H9 (cell line): Measurements from ENCODE around the gene FSIP1. TPM values are rescaled to one million over a fixed set of nuclear protein-coding genes. Genes with fewer than 3 reads are reported as not detected.

Source experiments
- DNase-seq: peaks from one replicate; pipeline ENCODE4 v3.0.0-alpha.2; 2017
- H2AFZ ChIP-seq: one replicate; pipeline ENCODE4 v1.6.1; 2013; ENCODE audit warnings: mild to moderate bottlenecking, low read length, control low read depth, moderate library complexity
- H2AK5ac ChIP-seq: 2 replicates; pipeline ENCODE4 v1.6.1; 2013; ENCODE audit warnings: low read length, control low read depth, mixed read lengths; ENCODE audit not compliant: insufficient read length
- H2BK120ac ChIP-seq: one replicate; pipeline ENCODE4 v1.6.1; 2013; ENCODE audit warnings: low read depth, mild to moderate bottlenecking, low read length, control low read depth, inconsistent platforms; ENCODE audit not compliant: poor library complexity, severe bottlenecking
- H2BK12ac ChIP-seq: 2 replicates; pipeline ENCODE4 v1.6.1; 2013; ENCODE audit warnings: low read length, control low read depth, mixed read lengths, low read depth; ENCODE audit not compliant: insufficient read length
- H2BK15ac ChIP-seq: 2 replicates; pipeline ENCODE4 v1.6.1; 2013; ENCODE audit warnings: low read depth, low read length, control low read depth
- H2BK20ac ChIP-seq: one replicate; pipeline ENCODE4 v1.6.1; 2013; ENCODE audit warnings: low read depth, mild to moderate bottlenecking, low read length, control low read depth, inconsistent platforms; ENCODE audit not compliant: poor library complexity, severe bottlenecking
- H2BK5ac ChIP-seq: 2 replicates; pipeline ENCODE4 v1.6.1; 2013; ENCODE audit warnings: low read length, control low read depth, mixed read lengths; ENCODE audit not compliant: insufficient read length
- H3K14ac ChIP-seq: 2 replicates; pipeline ENCODE4 v1.6.1; 2013; ENCODE audit warnings: low read length, control low read depth; ENCODE audit not compliant: insufficient read depth
- H3K18ac ChIP-seq: 2 replicates; pipeline ENCODE4 v1.6.1; 2013; ENCODE audit warnings: low read depth, mild to moderate bottlenecking, mixed read lengths, low read length, control low read depth; ENCODE audit not compliant: insufficient read length
- H3K23ac ChIP-seq: 2 replicates; pipeline ENCODE4 v1.6.1; 2013; ENCODE audit warnings: low read length, control low read depth, mixed read lengths, low read depth; ENCODE audit not compliant: insufficient read length
- H3K23me2 ChIP-seq: 2 replicates; pipeline ENCODE4 v1.6.1; 2013; ENCODE audit warnings: low read depth, mild to moderate bottlenecking, mixed read lengths, low read length, control low read depth; ENCODE audit not compliant: insufficient read length, poor library complexity, severe bottlenecking
- H3K27ac ChIP-seq: 2 replicates; pipeline ENCODE4 v1.5.1; 2013; ENCODE audit warnings: low read length, control low read depth, mixed read lengths, low read depth; ENCODE audit not compliant: insufficient read length
- H3K27me3 ChIP-seq: 2 replicates; pipeline ENCODE4 v1.6.1; 2013; ENCODE audit warnings: low read length, control low read depth, inconsistent platforms; ENCODE audit not compliant: insufficient read depth
- H3K4ac ChIP-seq: 2 replicates; pipeline ENCODE4 v1.6.1; 2013; ENCODE audit warnings: low read depth, mild to moderate bottlenecking, control low read depth, inconsistent platforms, low read length, moderate library complexity
- H3K4me1 ChIP-seq: 2 replicates; pipeline ENCODE4 v1.6.1; 2013; ENCODE audit warnings: low read length, control low read depth, inconsistent platforms; ENCODE audit not compliant: insufficient read depth
- H3K4me2 ChIP-seq: 2 replicates; pipeline ENCODE4 v1.6.1; 2013; ENCODE audit warnings: low read length, control low read depth, mixed read lengths; ENCODE audit not compliant: insufficient read length, insufficient read depth
- H3K56ac ChIP-seq: 2 replicates; pipeline ENCODE4 v1.6.1; 2013; ENCODE audit warnings: low read depth, mild to moderate bottlenecking, mixed read lengths, low read length, control low read depth; ENCODE audit not compliant: insufficient read length
- H3K79me1 ChIP-seq: 2 replicates; pipeline ENCODE4 v1.6.1; 2013; ENCODE audit warnings: low read depth, mild to moderate bottlenecking, moderate library complexity, low read length, control low read depth, inconsistent platforms; ENCODE audit not compliant: insufficient read depth, poor library complexity, severe bottlenecking
- H3K79me2 ChIP-seq: 2 replicates; pipeline ENCODE4 v1.6.1; 2013; ENCODE audit warnings: low read length, control low read depth, inconsistent platforms; ENCODE audit not compliant: insufficient read depth
- H3K9ac ChIP-seq: 2 replicates; pipeline ENCODE4 v1.6.1; 2013; ENCODE audit warnings: low read length, control low read depth, mixed read lengths; ENCODE audit not compliant: insufficient read length; ENCODE audit errors: extremely low read depth
- H3K9me3 ChIP-seq: one replicate; pipeline ENCODE4 v1.6.1; 2013; ENCODE audit warnings: low read depth, low read length, inconsistent platforms; ENCODE audit not compliant: control insufficient read depth
- H3T11ph ChIP-seq: one replicate; pipeline ENCODE4 v1.6.1; 2013; ENCODE audit warnings: mild to moderate bottlenecking, low read length, control low read depth, inconsistent platforms
- H4K20me1 ChIP-seq: one replicate; pipeline ENCODE4 v1.6.1; 2013; ENCODE audit not compliant: control insufficient read depth, insufficient read length, insufficient read depth
- H4K5ac ChIP-seq: 2 replicates; pipeline ENCODE4 v1.6.1; 2013; ENCODE audit warnings: low read depth, mild to moderate bottlenecking, mixed read lengths, low read length, control low read depth; ENCODE audit not compliant: insufficient read length
- H4K8ac ChIP-seq: replicated peaks from 2 replicates; pipeline ENCODE4 v1.6.1; 2013; ENCODE audit warnings: low read length, control low read depth, mixed read lengths, low read depth; ENCODE audit not compliant: insufficient read length
- H4K91ac ChIP-seq: 2 replicates; pipeline ENCODE4 v1.6.1; 2013; ENCODE audit warnings: low read depth, mild to moderate bottlenecking, moderate library complexity, mixed read lengths, low read length, control low read depth; ENCODE audit not compliant: insufficient read length
- H3K27ac Mint-ChIP-seq, 3 experiments: 2 replicates in 2 of 3; 3 replicates in 1 of 3; pipeline ENCODE4 v1.8.0; 2020 to 2021; ENCODE audit warnings: mixed read lengths in 3 of 3, mild to moderate bottlenecking in 1 of 3, moderate library complexity in 1 of 3
- H3K27me3 Mint-ChIP-seq: 2 replicates; pipeline ENCODE4 v1.8.0; 2021; ENCODE audit warnings: low read depth, mild to moderate bottlenecking, moderate library complexity, mixed read lengths
- H3K36me3 Mint-ChIP-seq, 3 experiments: 2 replicates in 2 of 3; 3 replicates in 1 of 3; pipeline ENCODE4 v1.8.0; 2020 to 2021; ENCODE audit warnings: low read depth in 3 of 3, mixed read lengths in 3 of 3; ENCODE audit not compliant: insufficient read depth in 1 of 3
- H3K4me1 Mint-ChIP-seq, 2 experiments: 2 replicates each; pipeline ENCODE4 v1.8.0; 2020; ENCODE audit warnings: mixed read lengths in 2 of 2
- H3K4me3 Mint-ChIP-seq, 2 experiments: 2 replicates in 1 of 2; 3 replicates in 1 of 2; pipeline ENCODE4 v1.8.0; 2020 to 2021; ENCODE audit warnings: mild to moderate bottlenecking in 2 of 2, mixed read lengths in 2 of 2, moderate library complexity in 1 of 2
- H3K9me3 Mint-ChIP-seq, 2 experiments: 2 replicates in 1 of 2; 3 replicates in 1 of 2; pipeline ENCODE4 v1.8.0; 2020; ENCODE audit warnings: mild to moderate bottlenecking in 2 of 2, mixed read lengths in 2 of 2, moderate library complexity in 1 of 2
- CTCF ChIP-seq: fragments of 200-600 bp; sonication (generic); conservative IDR thresholded peaks from 3 replicates; pipeline ENCODE4 v1.8.0; 2021; ENCODE audit warnings: antibody characterized with exemption, mild to moderate bottlenecking
- WGBS: extraction: QIAGEN DNeasy Blood & Tissue Kit; methylation state at CpG from one replicate; pipeline ENCODE4 v1.1.7; 2013; ENCODE audit warnings: missing lambda C conversion rate, low lambda C conversion rate, mixed read lengths; ENCODE audit not compliant: insufficient read length; ENCODE audit errors: extremely low coverage; 5-methylcytosine and 5-hydroxymethylcytosine counted together
- total RNA-seq: library from RNA; stranded (reverse); gene quantifications from 2 replicates; pipeline ENCODE4 v1.2.1, GENCODE V29; 2021

The FSIP1 gene
- total RNA-seq, 1 experiment from 2014 or later = 0.96 TPM

- Mint-ChIP-seq H3K9me3 (peaks cover 2 to 7% of the 10 kb centered on the region in 2 experiments; a peak in 2 of 5 replicates), H3K27me3 (no peaks in the 10 kb centered on the region), H3K36me3 (peaks cover 0 to 18% (median 2%) of the 10 kb centered on the region in 3 experiments; a peak in 3 of 7 replicates), H3K4me3 (no peak overlapping the region), H3K4me1 (peaks cover 4 to 9% of the 10 kb centered on the region in 2 experiments; a peak in 2 of 4 replicates), H3K27ac (no peak overlapping the region)
- Histone ChIP-seq H2BK120ac (no peak overlapping the region), H3K14ac (no peak overlapping the region), H3K79me2 (no peaks in the 10 kb centered on the region), H3K9me3 (no peaks in the 10 kb centered on the region), H3T11ph (no peak overlapping the region), H2AK5ac (no peak overlapping the region), H3K4ac (no peak overlapping the region), H4K20me1 (no peaks in the 10 kb centered on the region), H4K91ac (no peak overlapping the region), H3K27me3 (no peaks in the 10 kb centered on the region), H2BK15ac (no peak overlapping the region), H4K8ac (no peak overlapping the region), H2BK20ac (no peak overlapping the region), H3K56ac (no peak overlapping the region), H3K23ac (no peak overlapping the region), H3K4me1 (no peaks in the 10 kb centered on the region), H3K23me2 (no peaks in the 10 kb centered on the region), H4K5ac (no peak overlapping the region), H2AFZ (no peak overlapping the region), H3K27ac (no peak overlapping the region), H2BK12ac (no peak overlapping the region), H3K4me2 (no peak overlapping the region), H3K9ac (no peak overlapping the region), H2BK5ac (no peak overlapping the region), H3K18ac (no peak overlapping the region), H3K79me1 (no peaks in the 10 kb centered on the region)
- TF ChIP-seq CTCF = no peak
- DNase-seq = no peak
- WGBS = no CpG with 5 or more reads among the region's 2 CpGs
These were observed 37.2 kb downstream of the FSIP1 start for GRCh38 chr15:39745415-39745814.
